SU-DHL-6 (cell line): Measurements from ENCODE around the gene NLGN3.

Experiments
- H2AFZ ChIP-seq: fragments of 200-600 bp; sonication (generic); 2 replicates; pipeline ENCODE4 v1.6.1; 2014; ENCODE audit warnings: low read depth, mild to moderate bottlenecking, moderate library complexity, mixed read lengths, antibody characterized with exemption, low read length; ENCODE audit not compliant: severe bottlenecking
- H3F3A ChIP-seq: fragments of 200-600 bp; shearing (Covaris generic); 2 replicates; pipeline ENCODE4 v1.6.0; 2016; ENCODE audit warnings: antibody characterized with exemption, mild to moderate bottlenecking; ENCODE audit not compliant: insufficient read depth
- H3K27ac ChIP-seq: fragments of 200-600 bp; sonication (generic); 2 replicates; pipeline ENCODE4 v1.5.1; 2016; ENCODE audit warnings: low read depth, mild to moderate bottlenecking, low read length, moderate library complexity, mixed read lengths
- H3K27me3 ChIP-seq: fragments of 200-600 bp; sonication (generic), shearing (Covaris generic); 2 replicates; pipeline ENCODE4 v1.6.0; 2014; ENCODE audit warnings: mild to moderate bottlenecking, low read length
- H3K36me3 ChIP-seq: fragments of 200-600 bp; sonication (generic); 2 replicates; pipeline ENCODE4 v1.6.1; 2014; ENCODE audit warnings: mild to moderate bottlenecking, low read length, mixed read lengths
- H3K4me2 ChIP-seq: fragments of 300-600, 200-600 bp; shearing (Covaris generic), sonication (generic); 2 replicates; pipeline ENCODE4 v1.6.0; 2014; ENCODE audit warnings: low read length, low read depth, mild to moderate bottlenecking; ENCODE audit not compliant: poor library complexity, severe bottlenecking
- H3K4me3 ChIP-seq: fragments of 200-600 bp; sonication (generic); 2 replicates; pipeline ENCODE4 v1.5.1; 2014; ENCODE audit warnings: antibody characterized with exemption, low read length, mild to moderate bottlenecking, mixed read lengths; ENCODE audit not compliant: insufficient read depth, poor library complexity, severe bottlenecking
- H3K79me2 ChIP-seq: fragments of 200-600 bp; sonication (generic); 2 replicates; pipeline ENCODE4 v1.6.1; 2014; ENCODE audit warnings: mild to moderate bottlenecking, low read length, moderate library complexity; ENCODE audit not compliant: insufficient read depth
- H3K9ac ChIP-seq: fragments of 200-600 bp; sonication (generic); 2 replicates; pipeline ENCODE4 v1.7.0; 2014; ENCODE audit warnings: mild to moderate bottlenecking, low read length
- H3K9me2 ChIP-seq: fragments of 200-600 bp; sonication (generic); replicated peaks from 2 replicates; pipeline ENCODE4 v1.6.1; 2014; ENCODE audit warnings: low read length; ENCODE audit not compliant: insufficient read depth
- H3K9me3 ChIP-seq: fragments of 200-600 bp; sonication (generic); 2 replicates; pipeline ENCODE4 v1.6.1; 2014; ENCODE audit warnings: low read length, mixed read lengths; ENCODE audit not compliant: insufficient read depth
- H4K20me1 ChIP-seq: fragments of 200-600 bp; sonication (generic); 2 replicates; pipeline ENCODE4 v1.6.1; 2014; ENCODE audit warnings: low read depth, mild to moderate bottlenecking, antibody characterized with exemption, low read length, moderate library complexity, mixed read lengths
- EZH2phosphoT487 ChIP-seq: fragments of 200-600 bp; sonication (generic), shearing (Covaris generic); conservative IDR thresholded peaks from 2 replicates; pipeline ENCODE4 v1.6.1; 2018; ENCODE audit warnings: mild to moderate bottlenecking, antibody characterized with exemption, low read length, moderate library complexity, mixed read lengths
- TF ChIP-seq, protein P1 (sequence below): fragments of 200-600 bp; sonication (generic); IDR thresholded peaks from one replicate; pipeline ENCODE4 v1.5.1; 2017; ENCODE audit warnings: antibody characterized with exemption, mild to moderate bottlenecking, low read length, moderate library complexity; ENCODE audit not compliant: insufficient read depth, poor library complexity, severe bottlenecking

The NLGN3 gene

DNA sequence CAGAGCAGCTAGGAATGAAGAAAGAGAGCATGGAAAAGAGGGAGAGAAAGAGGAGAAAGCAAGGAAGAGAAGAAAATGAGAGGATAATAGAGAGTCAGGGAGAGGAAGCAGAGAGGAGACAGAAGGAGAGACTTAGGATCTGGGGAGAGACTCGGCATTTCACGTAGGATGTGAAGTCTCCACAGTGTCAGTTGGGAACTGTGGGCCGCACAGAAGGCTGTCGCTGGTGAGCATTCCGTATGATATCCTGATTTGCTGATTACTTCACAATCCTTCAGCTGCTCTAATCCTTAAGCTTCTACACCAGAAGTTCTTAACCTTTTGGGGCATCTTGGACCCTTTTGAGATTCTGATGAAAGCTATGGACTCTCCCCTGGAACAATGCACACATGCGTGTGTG, 14.0 kb downstream of the NLGN3 start:
- Histone ChIP-seq H3K4me2 (no peak overlapping the region), H3K4me3 (no peak overlapping the region), H3K79me2 (no peaks in the 10 kb centered on the region), H3K9me3 (no peaks in the 10 kb centered on the region), H3K9ac (no peak overlapping the region), H2AFZ (no peak overlapping the region), H3K27me3 (no peaks in the 10 kb centered on the region), H4K20me1 (no peaks in the 10 kb centered on the region), H3K9me2 (no peaks in the 10 kb centered on the region), H3K27ac (no peak overlapping the region), H3F3A (no peaks in the 10 kb centered on the region), H3K36me3 (no peaks in the 10 kb centered on the region)
- no peak for TF ChIP-seq EZH2phosphoT487
- TF ChIP-seq, protein P1, sequence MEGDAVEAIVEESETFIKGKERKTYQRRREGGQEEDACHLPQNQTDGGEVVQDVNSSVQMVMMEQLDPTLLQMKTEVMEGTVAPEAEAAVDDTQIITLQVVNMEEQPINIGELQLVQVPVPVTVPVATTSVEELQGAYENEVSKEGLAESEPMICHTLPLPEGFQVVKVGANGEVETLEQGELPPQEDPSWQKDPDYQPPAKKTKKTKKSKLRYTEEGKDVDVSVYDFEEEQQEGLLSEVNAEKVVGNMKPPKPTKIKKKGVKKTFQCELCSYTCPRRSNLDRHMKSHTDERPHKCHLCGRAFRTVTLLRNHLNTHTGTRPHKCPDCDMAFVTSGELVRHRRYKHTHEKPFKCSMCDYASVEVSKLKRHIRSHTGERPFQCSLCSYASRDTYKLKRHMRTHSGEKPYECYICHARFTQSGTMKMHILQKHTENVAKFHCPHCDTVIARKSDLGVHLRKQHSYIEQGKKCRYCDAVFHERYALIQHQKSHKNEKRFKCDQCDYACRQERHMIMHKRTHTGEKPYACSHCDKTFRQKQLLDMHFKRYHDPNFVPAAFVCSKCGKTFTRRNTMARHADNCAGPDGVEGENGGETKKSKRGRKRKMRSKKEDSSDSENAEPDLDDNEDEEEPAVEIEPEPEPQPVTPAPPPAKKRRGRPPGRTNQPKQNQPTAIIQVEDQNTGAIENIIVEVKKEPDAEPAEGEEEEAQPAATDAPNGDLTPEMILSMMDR: no peak

DNA sequence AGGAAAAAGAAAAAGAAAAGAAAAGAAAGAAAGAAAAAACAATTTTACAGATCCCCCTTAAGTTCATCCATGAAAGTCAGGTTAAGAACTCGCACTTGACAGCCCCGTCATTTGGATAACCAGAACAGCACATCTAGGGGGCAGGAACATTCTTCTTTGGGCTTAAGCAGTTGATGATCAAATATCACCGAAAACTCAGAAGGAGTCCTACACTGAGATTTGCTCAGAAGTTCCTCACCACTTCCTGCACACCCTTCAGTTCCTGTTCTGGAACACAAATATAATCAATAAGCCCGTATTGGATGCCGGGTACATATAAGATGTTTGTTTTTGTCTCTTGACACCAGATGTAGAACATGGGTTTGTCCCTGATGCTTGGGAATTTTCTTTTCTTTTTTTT, 14.7 kb downstream of the NLGN3 start:
- Histone ChIP-seq H3K9me3 (no peaks in the 10 kb centered on the region), H3K27ac (no peak overlapping the region), H3K9ac (no peak overlapping the region), H3K79me2 (no peaks in the 10 kb centered on the region), H3K9me2 (no peaks in the 10 kb centered on the region), H3K36me3 (no peaks in the 10 kb centered on the region), H3K27me3 (no peaks in the 10 kb centered on the region), H2AFZ (no peak overlapping the region), H3K4me3 (no peak overlapping the region), H3F3A (no peaks in the 10 kb centered on the region), H3K4me2 (no peak overlapping the region), H4K20me1 (no peaks in the 10 kb centered on the region)
- TF ChIP-seq, protein P1: no peak
- no peak for TF ChIP-seq EZH2phosphoT487

DNA sequence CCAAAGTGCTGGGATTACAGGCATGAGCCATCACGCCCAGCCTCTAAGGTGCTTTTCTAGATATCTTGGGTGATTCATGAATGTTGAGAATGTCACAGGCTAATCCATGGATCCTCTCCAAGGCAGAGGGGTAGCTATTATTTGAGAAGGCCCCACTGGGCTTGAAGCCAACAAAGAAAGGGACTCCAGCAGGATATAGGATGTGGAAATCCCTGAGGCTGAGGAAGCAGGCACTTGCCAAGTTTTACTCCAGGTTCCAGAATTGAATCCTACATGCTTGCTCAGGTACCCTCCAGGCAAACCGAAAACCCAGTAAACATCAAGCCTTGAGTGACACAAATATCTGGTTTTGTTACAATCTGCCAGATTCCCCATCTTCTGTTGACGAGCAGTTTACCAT, 15.8 kb downstream of the NLGN3 start:
- no peak for TF ChIP-seq EZH2phosphoT487
- TF ChIP-seq, protein P1: no peak
- Histone ChIP-seq H3K9ac (no peak overlapping the region), H3K27ac (no peak overlapping the region), H3K4me3 (no peak overlapping the region), H3K9me3 (no peaks in the 10 kb centered on the region), H3K36me3 (no peaks in the 10 kb centered on the region), H3F3A (no peaks in the 10 kb centered on the region), H3K79me2 (no peaks in the 10 kb centered on the region), H4K20me1 (no peaks in the 10 kb centered on the region), H2AFZ (no peak overlapping the region), H3K27me3 (no peaks in the 10 kb centered on the region), H3K4me2 (no peak overlapping the region), H3K9me2 (no peaks in the 10 kb centered on the region)

DNA sequence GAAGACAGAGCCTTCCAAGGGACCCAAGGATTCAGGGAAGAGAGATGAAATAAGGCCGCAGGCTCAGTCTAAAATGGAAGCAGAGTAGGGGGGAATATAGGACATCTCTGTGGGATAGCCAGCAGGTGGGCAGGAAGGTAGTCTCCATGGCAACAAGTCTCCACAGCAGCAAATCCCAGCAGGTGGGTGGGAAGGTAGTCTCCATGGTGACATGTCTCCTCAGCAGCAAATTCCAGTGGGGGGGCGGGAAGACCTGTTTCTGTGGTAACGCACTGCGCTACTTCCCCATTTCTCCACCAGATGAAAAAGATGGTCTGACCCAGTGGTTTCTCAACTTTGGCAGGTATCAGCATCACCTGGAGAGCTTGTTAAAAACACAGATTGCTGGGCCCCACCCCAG, 18.3 kb downstream of the NLGN3 start:
- Histone ChIP-seq H3K4me2 (no peak overlapping the region), H3K9me3 (no peaks in the 10 kb centered on the region), H3K9me2 (no peaks in the 10 kb centered on the region), H3F3A (no peaks in the 10 kb centered on the region), H3K9ac (no peak overlapping the region), H3K27ac (no peak overlapping the region), H3K4me3 (no peak overlapping the region), H4K20me1 (no peaks in the 10 kb centered on the region), H2AFZ (no peak overlapping the region), H3K79me2 (no peaks in the 10 kb centered on the region), H3K27me3 (no peaks in the 10 kb centered on the region), H3K36me3 (no peaks in the 10 kb centered on the region)
- TF ChIP-seq EZH2phosphoT487: no peak
- TF ChIP-seq, protein P1: no peak
